ENCODE measurements around the gene TNFRSF1A.
A peak's percentile ranks its signal among the peaks of the same experiment; 100 is the strongest.

Gene TNFRSF1A

DNA sequence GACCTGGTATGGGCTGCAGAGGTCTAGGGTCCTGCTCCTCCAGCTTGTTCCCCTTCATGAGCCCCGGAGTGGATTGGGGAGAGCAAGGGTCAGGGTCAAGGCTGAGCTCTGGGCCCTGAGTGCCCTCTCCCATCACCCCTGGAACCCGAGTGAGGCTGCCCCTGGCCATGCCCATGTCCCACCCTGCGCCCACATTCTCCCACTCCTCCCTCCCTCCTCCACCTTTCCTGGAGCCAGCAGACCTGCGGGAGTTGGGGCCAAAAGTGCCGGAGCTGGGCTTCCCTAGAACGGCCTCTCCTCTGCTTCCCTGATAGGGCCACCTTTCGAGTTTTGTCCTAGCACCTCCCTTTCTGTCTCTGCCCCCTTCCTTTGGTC, 32.9 kb upstream of the TNFRSF1A start:
- H3K27ac ChIP-seq: no peak overlapping the region
- H3K4me3 ChIP-seq: no peak overlapping the region
- peaks cover 75% of the 10 kb centered on the region for H3K4me1 ChIP-seq

GRCh38 chr12:6374028-6374785, 32.3 kb upstream of the TNFRSF1A start:
- Histone ChIP-seq H3K4me2 (no peak overlapping the region), H3K9me3 (no peaks in the 10 kb centered on the region), H3K36me3 (no peaks in the 10 kb centered on the region), H3K9ac (no peak overlapping the region), H3K27ac (no peak overlapping the region), H3K27me3 (peaks cover 22% of the 10 kb centered on the region), H3K4me1 (peaks cover 77% of the 10 kb centered on the region), H3K4me3 (no peak overlapping the region), H4K20me1 (no peaks in the 10 kb centered on the region)
- TF ChIP-seq Cebpa-rat (IDR thresholded peaks at IDR 0.05): no peak

More for the DNA sequence above, 32.9 kb upstream of the TNFRSF1A start:
- H4K20me1 ChIP-seq: no peaks in the 10 kb centered on the region
- peaks cover 22% of the 10 kb centered on the region for H3K27me3 ChIP-seq
- no peak for TF ChIP-seq Cebpa-rat (IDR thresholded peaks at IDR 0.05)
- H3K36me3 ChIP-seq: no peaks in the 10 kb centered on the region
- H3K4me2 ChIP-seq: no peak overlapping the region
- H3K9me3 ChIP-seq: no peaks in the 10 kb centered on the region
- H3K9ac ChIP-seq: no peak overlapping the region

DNA sequence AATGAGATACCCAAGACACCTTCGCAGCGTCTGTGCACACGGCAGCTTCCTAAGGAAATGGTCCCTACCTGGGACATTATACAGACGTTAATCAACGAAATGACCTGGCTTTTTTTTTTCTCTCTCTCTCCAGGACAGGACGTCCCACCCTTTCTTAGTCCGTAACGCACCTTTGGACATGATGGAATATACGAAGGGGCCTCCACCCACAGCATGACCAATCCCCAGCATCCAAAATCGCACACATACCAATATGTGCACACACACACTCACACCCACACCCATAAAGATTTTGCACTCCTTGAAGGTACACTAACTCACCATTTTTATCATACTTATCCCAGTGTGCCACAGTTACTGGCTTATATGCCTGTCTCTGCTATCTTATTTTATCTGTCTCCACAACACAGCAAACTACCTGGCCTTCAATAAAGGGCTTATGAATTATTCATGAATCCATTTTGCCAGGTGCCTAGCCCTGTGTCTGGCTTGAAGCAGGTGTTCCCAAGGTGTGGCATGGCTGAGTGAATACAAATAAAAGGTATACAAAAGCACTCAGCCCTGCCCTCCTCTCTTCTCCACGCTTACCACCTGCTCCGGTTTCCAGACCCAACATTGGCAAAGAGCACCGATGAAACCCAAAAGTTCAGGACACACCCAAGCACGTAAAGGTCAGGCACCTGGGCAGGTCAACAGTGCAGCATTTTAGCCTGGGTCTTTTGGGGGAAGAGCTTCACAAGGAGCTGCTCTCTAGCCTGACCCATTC, 31.3 kb upstream of the TNFRSF1A start:
- H4K20me1 ChIP-seq: no peaks in the 10 kb centered on the region
- no peak overlapping the region for H3K9ac ChIP-seq
- peak overlapping the region; percentile 78 for H3K4me2 ChIP-seq
- H3K9me3 ChIP-seq: no peaks in the 10 kb centered on the region
- no peak for TF ChIP-seq Cebpa-rat (IDR thresholded peaks at IDR 0.05)
- H3K27ac ChIP-seq: no peak overlapping the region
- no peak overlapping the region for H3K4me3 ChIP-seq
- peaks cover 22% of the 10 kb centered on the region for H3K27me3 ChIP-seq
- H3K4me1 ChIP-seq: peaks cover 77% of the 10 kb centered on the region
- no peaks in the 10 kb centered on the region for H3K36me3 ChIP-seq

- H3K4me1 ChIP-seq: peaks cover 80% of the 10 kb centered on the region
- no peaks in the 10 kb centered on the region for H4K20me1 ChIP-seq
- H3K9me3 ChIP-seq: no peaks in the 10 kb centered on the region
- H3K36me3 ChIP-seq: no peaks in the 10 kb centered on the region
- H3K4me2 ChIP-seq: peak overlapping the region; percentile 78
- H3K27ac ChIP-seq: peak overlapping the region; percentile 60
- H3K27me3 ChIP-seq: peaks cover 19% of the 10 kb centered on the region
- H3K4me3 ChIP-seq: no peak overlapping the region
- 0 out of 2 replicates have a peak overlapping the region, but pooled peaks have one; percentile 13 for H3K9ac ChIP-seq
- TF ChIP-seq Cebpa-rat (IDR thresholded peaks at IDR 0.05): no peak
Measured at GRCh38 chr12:6372403-6373003, 30.6 kb upstream of the TNFRSF1A start.

GRCh38 chr12:6370994-6371754, 29.3 kb upstream of the TNFRSF1A start:
- no peaks in the 10 kb centered on the region for H3K9me3 ChIP-seq
- no peaks in the 10 kb centered on the region for H3K36me3 ChIP-seq
- TF ChIP-seq Cebpa-rat (IDR thresholded peaks at IDR 0.05): no peak
- peaks cover 73% of the 10 kb centered on the region for H3K4me1 ChIP-seq
- no peaks in the 10 kb centered on the region for H4K20me1 ChIP-seq
- H3K27ac ChIP-seq: peak overlapping the region; percentile 65
- no peak overlapping the region for H3K4me3 ChIP-seq
- H3K4me2 ChIP-seq: peak overlapping the region; percentile 78
- peaks cover 6% of the 10 kb centered on the region for H3K27me3 ChIP-seq
- H3K9ac ChIP-seq: peak overlapping the region; percentile 61; the same call in 1 of the 2 replicates

DNA sequence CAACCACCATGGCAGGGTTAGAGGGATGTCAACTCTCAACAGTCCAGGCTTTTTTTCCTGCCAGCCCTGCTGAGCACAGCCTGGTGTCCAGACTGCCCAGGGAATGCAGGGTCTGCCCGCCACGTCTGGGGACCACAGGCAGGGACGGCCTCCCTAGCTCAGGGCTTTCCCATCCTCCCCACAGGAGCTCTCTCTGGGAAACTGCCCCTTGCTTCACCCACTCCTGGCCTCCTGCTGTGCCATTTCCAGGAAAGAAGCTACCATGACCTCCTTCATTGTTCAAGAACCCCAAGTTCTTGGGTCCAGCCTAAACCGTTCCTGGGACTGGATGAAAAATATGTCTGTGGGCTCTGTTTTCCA, 28.7 kb upstream of the TNFRSF1A start:
- peak overlapping the region; percentile 61; the same call in 1 of the 2 replicates for H3K9ac ChIP-seq
- H4K20me1 ChIP-seq: no peaks in the 10 kb centered on the region
- no peak for TF ChIP-seq Cebpa-rat (IDR thresholded peaks at IDR 0.05)
- no peaks in the 10 kb centered on the region for H3K36me3 ChIP-seq
- H3K27ac ChIP-seq: peak overlapping the region; percentile 65
- H3K4me1 ChIP-seq: peaks cover 67% of the 10 kb centered on the region
- H3K27me3 ChIP-seq: no peaks in the 10 kb centered on the region
- H3K4me2 ChIP-seq: peak overlapping the region; percentile 78
- H3K4me3 ChIP-seq: no peak overlapping the region
- no peaks in the 10 kb centered on the region for H3K9me3 ChIP-seq

GRCh38 chr12:6369916-6370575, 28.2 kb upstream of the TNFRSF1A start:
- Histone ChIP-seq H3K4me2 (peak overlapping the region; percentile 78), H3K27me3 (no peaks in the 10 kb centered on the region), H3K27ac (peak overlapping the region; percentile 65; the same call in 1 of the 2 replicates), H4K20me1 (no peaks in the 10 kb centered on the region), H3K4me3 (no peak overlapping the region), H3K4me1 (peaks cover 65% of the 10 kb centered on the region), H3K9ac (no peak overlapping the region), H3K36me3 (no peaks in the 10 kb centered on the region), H3K9me3 (no peaks in the 10 kb centered on the region)
- no peak for TF ChIP-seq Cebpa-rat (IDR thresholded peaks at IDR 0.05)

DNA sequence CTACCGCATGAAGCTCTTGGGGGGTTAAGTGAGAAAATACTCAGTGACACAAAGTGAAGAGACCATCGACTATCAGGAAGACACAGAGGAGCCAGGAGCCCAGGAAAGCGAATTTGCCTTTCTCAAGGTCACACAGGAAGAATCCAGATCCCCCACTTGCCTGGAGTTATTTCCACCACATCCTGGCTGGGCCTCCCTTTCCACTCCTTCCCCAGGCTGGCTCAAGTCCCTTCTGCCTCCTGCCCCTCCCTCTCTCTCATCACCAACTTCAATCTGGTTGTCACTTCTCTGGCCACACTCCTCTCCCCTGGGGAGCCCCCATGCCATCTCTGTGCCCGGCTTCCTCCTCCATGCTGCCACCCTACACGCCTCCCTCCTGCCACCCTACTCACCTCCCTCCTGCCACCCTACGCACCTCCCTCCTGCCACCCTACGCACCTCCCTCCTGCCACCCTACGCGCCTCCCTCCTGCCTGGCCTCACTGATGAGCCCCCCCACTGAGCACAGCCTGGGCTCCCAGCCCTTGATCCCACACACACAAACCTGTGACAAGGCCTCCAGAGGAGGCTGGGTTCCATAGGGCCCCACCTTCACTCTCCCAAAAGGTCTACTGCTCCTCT, 27.1 kb upstream of the TNFRSF1A start:
- Histone ChIP-seq H3K27me3 (no peaks in the 10 kb centered on the region; the same call in 1 of the 2 replicates), H3K4me3 (no peak overlapping the region), H3K4me1 (peaks cover 65% of the 10 kb centered on the region), H4K20me1 (no peaks in the 10 kb centered on the region), H3K9me3 (no peaks in the 10 kb centered on the region), H3K4me2 (peak overlapping the region; percentile 36), H3K27ac (peak overlapping the region; percentile 31; the same call in 1 of the 2 replicates), H3K9ac (no peak overlapping the region), H3K36me3 (no peaks in the 10 kb centered on the region)
- no peak for TF ChIP-seq Cebpa-rat (IDR thresholded peaks at IDR 0.05)
